NCI-H2107 treated with DMSO at 0.1 percent for 48 hours (cell line): ENCODE measurements around the gene VPS4B.
A peak's percentile ranks its signal among the peaks of the same experiment; 100 is the strongest.
"Not testable (repeated sequence)": the region's sequence is repeated elsewhere in the genome, so short reads cannot be mapped to it uniquely, and the experiment has no call there.

ENCODE experiments used
- DNase-seq: peaks from one replicate; lab custom pipeline; 2025; ENCODE audit not compliant: unreplicated experiment; lab: John Stamatoyannopoulos, UW

VPS4B gene

DNA sequence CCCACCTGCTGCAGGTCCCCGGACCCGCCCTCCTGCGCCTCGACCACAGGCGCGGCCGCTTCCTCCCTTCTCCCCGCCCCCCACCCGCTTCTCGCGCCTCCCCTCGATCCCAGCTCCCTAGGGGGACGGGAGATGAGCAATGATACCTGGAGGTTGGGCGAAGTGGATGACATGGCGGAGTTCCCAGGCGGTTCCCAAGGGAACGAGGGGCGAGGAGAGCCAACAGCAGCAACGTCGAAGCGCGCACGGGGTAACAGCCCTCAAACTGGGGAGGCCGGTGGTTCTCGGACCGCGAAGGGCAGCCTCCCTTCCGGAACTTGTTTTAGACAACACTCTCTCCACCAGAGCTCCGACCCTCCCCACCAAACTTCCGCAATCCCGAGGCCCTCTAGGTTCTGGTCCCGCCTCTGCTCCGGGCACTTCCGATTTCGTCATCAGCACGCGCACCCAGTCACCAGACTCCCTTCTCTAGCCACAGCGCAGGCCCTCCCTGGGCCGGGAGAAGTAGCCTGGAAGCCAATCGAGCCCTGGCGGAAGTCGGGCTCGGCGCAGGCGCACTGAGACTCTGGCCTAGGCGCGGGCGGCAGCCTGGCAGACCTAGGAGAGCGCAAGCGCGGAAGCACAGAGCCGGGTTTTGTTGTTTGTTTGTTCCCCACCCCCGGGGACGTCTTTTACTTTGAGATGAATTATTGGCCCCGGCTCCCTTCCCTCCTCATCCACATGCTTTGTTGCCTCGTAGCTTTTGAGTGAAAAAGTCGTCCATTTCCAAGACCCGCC lies at the start of gene VPS4B:
VPS4B (minus strand) TSS at position 390 of the 777 bp plus-strand sequence; CDS start at position 173, 217 bp downstream.
- DNase-seq: peak; percentile 98

GRCh38 chr18:63470751-63471150 lies 48.5 kb upstream of the VPS4B start:
- no peak for DNase-seq

- DNase-seq: no peak
Measured at GRCh38 chr18:63468575-63468974, 46.3 kb upstream of the VPS4B start.

DNA sequence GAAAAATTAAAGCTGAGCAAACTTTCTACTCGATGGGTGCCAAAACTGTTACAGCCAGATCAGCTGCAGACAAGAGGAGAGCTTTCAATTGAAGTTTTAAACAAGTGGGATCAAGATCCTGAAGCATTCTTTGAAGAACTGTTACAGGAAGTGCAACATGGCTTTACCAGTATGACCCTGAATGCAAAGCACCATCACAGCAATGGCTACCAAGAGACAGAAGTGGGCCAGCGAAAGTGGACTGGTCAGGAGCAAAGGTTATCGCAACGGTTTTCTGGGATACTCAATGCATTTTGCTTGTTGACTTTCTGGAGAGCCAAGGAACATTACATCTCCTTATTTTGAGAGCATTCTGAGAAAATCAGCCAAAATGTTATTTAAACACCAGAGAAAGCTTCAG lies 45.4 kb upstream of the VPS4B start:
- no peak for DNase-seq

- no peak for DNase-seq
Measured at GRCh38 chr18:63465059-63465458, 42.8 kb upstream of the VPS4B start.

DNA sequence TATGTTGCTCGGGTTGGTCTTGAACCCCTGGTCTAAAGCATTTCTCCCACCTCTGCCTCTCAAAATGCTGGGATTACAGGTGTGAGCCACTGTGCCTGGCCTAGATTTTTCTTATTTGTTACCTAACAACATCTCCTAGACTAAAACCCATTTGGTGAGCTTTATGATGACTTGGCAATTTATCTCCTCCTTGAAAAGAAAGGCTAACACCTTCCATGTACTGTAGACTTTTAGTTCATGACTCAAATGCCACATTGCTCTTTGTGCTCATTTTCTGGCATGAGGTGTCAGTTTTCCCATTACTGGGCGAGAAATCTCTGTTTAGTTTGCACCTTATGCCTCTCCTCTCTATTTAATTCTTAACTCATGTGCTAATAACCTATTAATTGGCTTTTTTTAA lies 42.2 kb upstream of the VPS4B start:
- DNase-seq: no peak

DNA sequence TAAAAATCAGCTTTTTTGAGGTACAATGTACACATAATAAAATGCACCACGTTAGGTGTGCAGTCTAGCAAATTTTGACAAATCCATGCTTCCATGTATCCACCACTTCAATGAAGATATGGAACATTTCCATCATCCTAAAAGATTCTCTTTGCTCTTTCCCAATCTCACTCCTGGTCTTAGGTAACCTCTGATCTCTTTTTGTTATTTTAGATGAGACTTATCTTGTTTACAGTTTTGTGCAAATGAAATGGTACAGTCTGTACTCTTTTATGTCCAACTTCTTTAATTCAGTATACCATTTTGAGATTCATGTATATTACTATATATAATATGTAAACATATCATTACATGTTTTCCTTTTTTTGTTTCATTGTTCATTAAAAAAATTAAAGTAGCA lies 38.1 kb upstream of the VPS4B start:
- DNase-seq: no peak

GRCh38 chr18:63457977-63458376 lies 35.7 kb upstream of the VPS4B start:
- DNase-seq: no peak

DNA sequence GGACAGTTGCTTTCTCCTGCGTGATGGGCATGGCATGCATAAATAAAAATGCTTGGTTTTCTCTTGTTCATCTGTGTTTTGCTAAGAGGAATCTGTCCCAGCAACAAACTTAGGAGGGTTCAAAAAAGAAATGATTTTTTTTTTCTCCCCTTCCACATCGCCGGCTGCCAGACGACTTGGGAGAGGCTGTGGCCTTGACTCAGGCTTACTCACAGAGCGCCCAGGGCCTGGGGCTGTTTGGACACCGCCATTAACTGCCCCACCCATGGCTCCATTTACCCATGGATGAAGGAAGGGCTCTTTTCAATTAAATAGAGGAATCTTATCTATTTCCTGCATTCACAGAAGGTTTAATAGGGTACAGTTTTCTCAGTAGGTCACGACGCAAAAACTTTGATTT lies 32.2 kb upstream of the VPS4B start:
- DNase-seq: no peak

- DNase-seq: not testable (repeated sequence)
Measured at GRCh38 chr18:63452751-63453150, 30.5 kb upstream of the VPS4B start.

- no peak for DNase-seq
Measured at GRCh38 chr18:63451799-63452660, 29.8 kb upstream of the VPS4B start.

DNA sequence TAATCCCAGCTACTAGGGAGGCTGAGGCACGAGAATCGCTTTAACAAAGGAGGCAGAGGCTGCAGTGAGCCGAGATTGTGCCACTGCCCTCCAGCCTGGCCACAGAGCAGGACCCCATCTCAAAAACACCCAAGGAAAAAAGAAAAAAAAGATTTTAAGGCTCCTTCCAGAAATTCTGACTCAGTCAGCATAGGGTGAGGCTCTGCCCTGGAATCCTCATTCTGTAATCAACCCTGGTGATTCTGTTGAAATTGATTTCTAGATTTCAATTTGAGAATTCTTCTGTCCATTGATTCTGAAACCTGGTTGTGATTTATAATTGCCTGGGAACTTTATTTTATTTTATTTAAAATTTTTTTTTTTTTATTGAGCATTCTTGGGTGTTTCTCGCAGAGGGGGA lies 27.1 kb upstream of the VPS4B start:
- DNase-seq: no peak

DNA sequence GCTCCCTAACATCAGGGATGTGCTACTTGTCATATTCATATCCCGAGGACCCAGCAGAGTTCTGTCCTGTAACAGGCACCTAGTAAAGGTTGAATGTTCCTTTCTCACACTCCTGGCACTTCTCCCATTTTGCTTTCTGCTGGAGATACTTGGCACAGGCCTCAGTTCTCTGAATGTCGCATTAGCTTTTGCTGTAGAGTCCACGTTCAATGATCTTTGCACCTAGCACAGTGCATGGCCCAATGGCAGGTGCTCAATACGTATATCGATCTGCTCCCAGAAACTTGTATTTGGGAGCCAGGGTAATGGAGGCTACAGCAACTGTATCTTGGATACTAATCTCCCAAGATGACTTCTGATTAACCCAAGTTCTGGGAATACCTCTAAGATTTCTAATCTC lies 24.8 kb upstream of the VPS4B start:
- no peak for DNase-seq

- no peak for DNase-seq
Measured at GRCh38 chr18:63446266-63446665, 24.0 kb upstream of the VPS4B start.

DNA sequence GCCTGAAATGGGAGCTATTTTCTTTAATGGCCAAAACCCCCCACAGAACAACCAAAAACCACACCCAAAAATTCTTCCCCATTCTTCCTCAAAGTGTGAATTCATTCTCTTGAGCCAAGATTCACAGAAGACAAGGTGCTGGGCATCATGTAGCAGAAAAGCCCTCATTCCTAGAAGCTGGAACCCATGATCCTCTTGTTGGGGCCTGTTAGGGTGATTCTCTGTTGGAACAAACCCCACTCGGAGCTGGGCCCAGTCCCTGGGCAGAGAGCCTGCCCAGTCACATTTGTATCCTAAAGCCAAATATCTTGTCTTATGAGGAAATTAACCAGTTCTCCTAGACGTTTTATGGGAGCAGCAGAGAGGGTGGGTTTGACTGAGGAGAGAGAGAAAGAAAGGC lies 22.8 kb upstream of the VPS4B start:
- no peak for DNase-seq

DNA sequence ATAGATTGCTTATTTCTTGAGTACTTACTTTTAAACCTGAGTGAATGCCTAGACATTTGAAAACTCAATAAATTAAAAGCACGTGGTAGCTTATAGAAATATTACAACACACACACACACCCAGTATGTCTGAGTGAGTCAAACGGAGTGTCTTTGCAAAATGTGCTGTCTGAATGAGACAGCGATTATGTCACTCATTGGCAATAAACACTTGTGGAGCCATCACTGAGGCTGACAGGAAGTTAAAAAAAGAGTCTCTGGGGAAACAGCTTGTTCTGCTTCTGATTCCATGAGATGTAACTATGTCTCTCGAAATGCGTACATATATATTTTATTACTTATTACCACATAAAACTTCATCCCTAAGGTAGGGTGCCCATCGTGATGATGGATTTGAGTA lies 22.3 kb upstream of the VPS4B start:
- no peak for DNase-seq

DNA sequence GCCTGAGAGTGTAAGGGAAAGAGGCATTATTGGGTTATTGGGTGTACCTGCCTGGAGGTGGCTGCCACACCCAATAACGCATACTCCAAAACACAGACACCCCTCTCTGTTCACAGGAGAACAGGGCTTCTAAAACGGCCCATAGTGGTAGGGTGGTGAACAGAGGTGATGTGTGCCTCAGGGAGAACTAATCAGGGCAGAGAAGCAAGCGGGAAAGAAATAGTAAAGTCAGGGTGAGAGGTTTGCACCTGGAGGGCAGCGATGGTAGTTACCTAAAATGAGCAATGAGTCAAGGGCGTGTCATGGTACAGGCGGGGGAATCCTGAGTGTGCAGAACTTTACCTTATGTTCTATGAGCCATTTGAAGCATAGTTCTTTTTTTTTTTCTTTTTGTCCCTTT lies 21.6 kb upstream of the VPS4B start:
- DNase-seq: no peak

- no peak for DNase-seq
Measured at GRCh38 chr18:63440881-63441280, 18.6 kb upstream of the VPS4B start.

DNA sequence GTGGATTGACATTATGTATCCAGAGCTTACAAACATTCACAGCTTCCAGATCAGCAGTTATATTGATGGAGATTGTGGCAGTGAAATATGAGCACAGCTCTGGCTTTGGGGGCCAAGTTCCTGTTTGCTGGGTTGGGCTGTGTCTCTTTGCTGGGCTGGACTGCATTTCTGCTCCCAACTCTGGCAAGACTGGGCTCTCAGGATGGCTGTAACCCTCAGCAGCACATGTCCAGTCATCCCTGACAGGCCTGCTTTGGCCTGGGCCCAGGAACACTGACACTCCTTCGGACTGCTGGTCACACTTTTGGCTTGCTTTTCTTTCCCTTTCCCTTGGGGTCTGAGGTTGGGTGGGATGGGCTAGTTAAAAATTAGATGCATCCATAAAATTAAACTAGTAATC lies 17.9 kb upstream of the VPS4B start:
- no peak for DNase-seq

DNA sequence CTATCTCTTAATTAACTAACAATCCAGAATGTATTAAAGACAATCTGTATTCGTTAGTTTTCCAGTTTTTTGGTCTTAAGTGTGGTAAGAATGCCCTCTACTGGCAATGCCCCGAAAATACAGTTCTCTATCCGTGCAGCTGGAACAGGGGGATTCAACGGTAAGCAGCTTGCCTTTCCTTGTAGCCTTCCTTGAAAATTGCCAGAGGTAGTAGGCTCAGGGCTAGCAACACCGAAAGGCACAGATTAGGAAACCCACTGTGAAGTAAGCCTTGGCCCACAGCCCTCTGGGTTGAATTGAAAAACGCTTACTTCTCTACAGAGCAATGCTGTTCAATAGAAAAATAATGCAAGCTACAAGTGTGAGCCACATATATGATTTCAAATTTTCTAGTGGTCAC lies 17.1 kb upstream of the VPS4B start:
- DNase-seq: peak; percentile 69

- no peak for DNase-seq
Measured at GRCh38 chr18:63438181-63438580, 15.9 kb upstream of the VPS4B start.

- no peak for DNase-seq
Measured at GRCh38 chr18:63433334-63433866, 11.1 kb upstream of the VPS4B start.
